Renal cortex interstitium (tissue), 11 donors: ENCODE data around the gene MYH15. TPM values are rescaled to one million over a fixed set of nuclear protein-coding genes. Genes with fewer than 3 reads are reported as not detected.

ENCODE experiments used
- DNase-seq, 11 donors: peaks; one replicate each; pipeline ENCODE4 v3.0.0-alpha.2; 2013; ENCODE audit warnings: low read depth in 9 of 11, low spot score in 4 of 11; ENCODE audit errors: extremely low read depth in 1 of 11
- polyA plus RNA-seq, 3 donors: library from polyadenylated mRNA; unstranded; fragments of 120-200 nt; gene quantifications; one replicate each; pipeline ENCODE4 v1.2.1, GENCODE V29; 2013; ENCODE audit not compliant: insufficient read length in 3 of 3

The MYH15 gene
- polyA plus RNA-seq, 3 donors, result 0.23 to 0.44 (median 0.34) TPM

GRCh38 chr3:108357042-108357441, 153.4 kb downstream of the MYH15 start:
- DNase-seq, result no peak

- no peak for DNase-seq
Measured at GRCh38 chr3:108354562-108354961, 155.8 kb downstream of the MYH15 start.

GRCh38 chr3:108352176-108352575, 158.2 kb downstream of the MYH15 start:
- no peak for DNase-seq

GRCh38 chr3:108346301-108347227, 163.8 kb downstream of the MYH15 start:
- DNase-seq, result no peak

- DNase-seq, result no peak
Measured at GRCh38 chr3:108345492-108346205, 164.7 kb downstream of the MYH15 start.

GRCh38 chr3:108343491-108343890, 166.9 kb downstream of the MYH15 start:
- no peak for DNase-seq

GRCh38 chr3:108342837-108343486, 167.4 kb downstream of the MYH15 start:
- no peak for DNase-seq

- DNase-seq, result no peak
Measured at GRCh38 chr3:108341911-108342310, 168.5 kb downstream of the MYH15 start.

- no peak for DNase-seq
Measured at GRCh38 chr3:108338901-108339545, 171.4 kb downstream of the MYH15 start.

- DNase-seq, result no peak
Measured at GRCh38 chr3:108334701-108335100, 175.7 kb downstream of the MYH15 start.

GRCh38 chr3:108333961-108334360, 176.4 kb downstream of the MYH15 start:
- DNase-seq, result no peak

GRCh38 chr3:108331792-108332191, 178.6 kb downstream of the MYH15 start:
- DNase-seq, result no peak

Other genes starting within 250 kb of the MYH15 start
- 10 to 100 TPM; 16.7 to 26.6 (median 21.9) TPM for gene HHLA2, start 214.0 kb downstream of the MYH15 start, polyA plus RNA-seq
- 10 to 100 TPM; 18.7 to 20.9 (median 20.3) TPM for gene CIP2A, start 78.8 kb upstream of the MYH15 start, polyA plus RNA-seq
- gene DZIP3, start 79.1 kb upstream of the MYH15 start, polyA plus RNA-seq, result 10 to 100 TPM; 30.7 to 38.9 (median 35.4) TPM
- gene RETNLB, start 246.8 kb upstream of the MYH15 start, polyA plus RNA-seq, result not detected